Caco-2 (cell line): ENCODE data around the gene SCNN1A. TPM values are rescaled to one million over a fixed set of nuclear protein-coding genes. Genes with fewer than 3 reads are reported as not detected.

Experiments used
- BruUV-seq: library from RNA; stranded (reverse); fragments of 400-500 nt; replicated peaks from 2 replicates; lab custom pipeline; 2021; lab: Mats Ljungman, UMichigan
- CTCF ChIA-PET: fragments of 300-600 bp; sonication (Branson Sonifier 250); formaldehyde crosslinking; loops from one replicate; lab custom pipeline; 2022; ENCODE audit warnings: antibody characterized with exemption; lab: Charles Lee
- POLR2A ChIA-PET: fragments of 300-600 bp; sonication (Branson Sonifier 250); formaldehyde crosslinking; loops from one replicate; lab custom pipeline; 2022; ENCODE audit warnings: antibody characterized with exemption; lab: Charles Lee
- DNase-seq, 2 experiments: peaks; one replicate each; pipeline versions ENCODE4 v3.0.0 to v3.0.0-alpha.2; 2020 to 2022
- H3K27me3 ChIP-seq: replicated peaks from 2 replicates; pipeline ENCODE4 v1.6.0; 2011; ENCODE audit warnings: low read length; ENCODE audit not compliant: control insufficient read depth, insufficient read depth
- H3K36me3 ChIP-seq: 2 replicates; pipeline ENCODE4 v1.5.1; 2011; ENCODE audit warnings: low read length; ENCODE audit not compliant: control insufficient read depth, insufficient read depth
- H3K4me1 ChIP-seq: fragments of 250-450 bp; sonication (Bioruptor Pico); 2 replicates; pipeline ENCODE4 v1.5.1; 2020; ENCODE audit warnings: mild to moderate bottlenecking
- H3K4me3 ChIP-seq: 2 replicates; pipeline ENCODE4 v1.5.1; 2011; ENCODE audit warnings: low read depth, mild to moderate bottlenecking, control low read depth, low read length
- H3K9me3 ChIP-seq: fragments of 250-450 bp; sonication (Bioruptor Pico); 2 replicates; pipeline ENCODE4 v1.5.1; 2020; ENCODE audit warnings: mild to moderate bottlenecking, moderate library complexity
- H3K27ac Mint-ChIP-seq: one replicate; pipeline ENCODE4 v1.8.0; 2022; ENCODE audit warnings: mixed read lengths; ENCODE audit not compliant: unreplicated experiment
- H3K27me3 Mint-ChIP-seq: one replicate; pipeline ENCODE4 v1.8.0; 2022; ENCODE audit warnings: mixed read lengths; ENCODE audit not compliant: insufficient read depth, unreplicated experiment
- H3K36me3 Mint-ChIP-seq: one replicate; pipeline ENCODE4 v1.8.0; 2022; ENCODE audit warnings: mild to moderate bottlenecking, mixed read lengths; ENCODE audit not compliant: insufficient read depth, unreplicated experiment
- H3K4me1 Mint-ChIP-seq: one replicate; pipeline ENCODE4 v1.8.0; 2022; ENCODE audit warnings: low read depth, mixed read lengths; ENCODE audit not compliant: unreplicated experiment
- H3K4me3 Mint-ChIP-seq: one replicate; pipeline ENCODE4 v1.8.0; 2022; ENCODE audit warnings: mild to moderate bottlenecking, moderate library complexity, mixed read lengths; ENCODE audit not compliant: unreplicated experiment
- H3K9me3 Mint-ChIP-seq: one replicate; pipeline ENCODE4 v1.8.0; 2022; ENCODE audit warnings: mixed read lengths; ENCODE audit not compliant: unreplicated experiment
- CTCF ChIP-seq, 2 experiments: fragments of 200-600 bp in 1 of 2; IDR thresholded peaks; 1 replicate in 1 of 2; 2 replicates in 1 of 2; pipeline versions ENCODE4 v1.5.1 to v1.8.0; 2011 to 2022; ENCODE audit warnings: antibody characterized with exemption in 1 of 2, control low read depth in 1 of 2, inconsistent platforms in 1 of 2, low read depth in 1 of 2, low read length in 1 of 2, mild to moderate bottlenecking in 1 of 2, moderate library complexity in 1 of 2; ENCODE audit not compliant: insufficient read depth in 1 of 2, severe bottlenecking in 1 of 2, unreplicated experiment in 1 of 2
- intact Hi-C: fragments of 100-400 bp; cut with micrococcal nuclease; formaldehyde crosslinking; loops from one replicate; pipeline ENCODE4 v1.10.0; 2022; ENCODE audit not compliant: unreplicated experiment
- total RNA-seq: library from RNA; stranded (reverse); gene quantifications from 2 replicates; pipeline ENCODE4 v1.2.3, GENCODE V29; 2022

The SCNN1A gene
- total RNA-seq, 1 experiment from 2014 or later: 52.6 TPM

- H3K27ac Mint-ChIP-seq: no peak overlapping the region
- Histone ChIP-seq H3K4me1 (peaks cover 22% of the 10 kb centered on the region), H3K9me3 (no peaks in the 10 kb centered on the region), H3K27me3 (no peaks in the 10 kb centered on the region), H3K4me3 (no peak overlapping the region), H3K36me3 (peaks cover 7% of the 10 kb centered on the region)
- POLR2A ChIA-PET: interaction anchor here (0.6 to 1.6 kb wide), 4 partner anchors 12 to 1614 kb away, joined by 4 to 11 read pairs (median 5); partner anchors contain the start of genes PLEKHG6 and VAMP1
- CTCF ChIA-PET: interaction anchor here (0.5 to 1.7 kb wide), 9 partner anchors 14 to 212 kb away, joined by 3 to 17 read pairs (median 5); partner anchors contain the start of genes GAPDH and VAMP1
- H3K36me3 Mint-ChIP-seq: peaks cover 72% of the 10 kb centered on the region
- no peak for DNase-seq
- H3K9me3 Mint-ChIP-seq: no peaks in the 10 kb centered on the region
- no peak for TF ChIP-seq CTCF (IDR thresholded peaks at IDR 0.05; ENCODE audit: insufficient read depth in 1 of 2, low read depth in 1 of 2, low read length in 1 of 2, severe bottlenecking in 1 of 2, unreplicated experiment in 1 of 2)
- H3K4me1 Mint-ChIP-seq: peaks cover 19% of the 10 kb centered on the region
- intact Hi-C loops: loop anchor here (1.0 kb wide), 1 partner anchor 12 kb away; the partner anchor contains the start of gene PLEKHG6
- BruUV-seq: no TSS peak
- H3K27me3 Mint-ChIP-seq: no peaks in the 10 kb centered on the region
- H3K4me3 Mint-ChIP-seq: no peak overlapping the region
Measured at GRCh38 chr12:6322352-6322751, 53.0 kb downstream of the SCNN1A start.

- no TSS peak for BruUV-seq
- Mint-ChIP-seq H3K36me3 (peaks cover 68% of the 10 kb centered on the region), H3K27ac (no peak overlapping the region), H3K27me3 (no peaks in the 10 kb centered on the region), H3K4me1 (peaks cover 20% of the 10 kb centered on the region), H3K4me3 (no peak overlapping the region), H3K9me3 (no peaks in the 10 kb centered on the region)
- ChIA-PET POLR2A (interaction anchor here (0.7 to 0.8 kb wide), 2 partner anchors 15 to 16 kb away, joined by 5 to 11 read pairs; no protein-coding TSS in a partner anchor), CTCF (interaction anchor here (0.5 to 1.4 kb wide), 3 partner anchors 15 to 212 kb away, joined by 3 to 5 read pairs (median 3); partner anchors contain the start of gene GAPDH)
- Histone ChIP-seq H3K4me3 (no peak overlapping the region), H3K4me1 (peaks cover 27% of the 10 kb centered on the region), H3K36me3 (peaks cover 8% of the 10 kb centered on the region), H3K27me3 (no peaks in the 10 kb centered on the region), H3K9me3 (no peaks in the 10 kb centered on the region)
- DNase-seq: no peak
- no peak for TF ChIP-seq CTCF (IDR thresholded peaks at IDR 0.05; ENCODE audit: insufficient read depth in 1 of 2, low read depth in 1 of 2, low read length in 1 of 2, severe bottlenecking in 1 of 2, unreplicated experiment in 1 of 2)
- intact Hi-C loops: loop anchor here (1.0 kb wide), 1 partner anchor 12 kb away; the partner anchor contains the start of gene PLEKHG6
Measured at GRCh38 chr12:6321905-6322304, 53.5 kb downstream of the SCNN1A start.

- no peaks in the 10 kb centered on the region for H3K27me3 Mint-ChIP-seq
- Histone ChIP-seq H3K4me3 (no peak overlapping the region), H3K4me1 (peaks cover 24% of the 10 kb centered on the region), H3K27me3 (no peaks in the 10 kb centered on the region), H3K36me3 (peaks cover 13% of the 10 kb centered on the region), H3K9me3 (no peaks in the 10 kb centered on the region)
- CTCF ChIA-PET: no interaction called here
- H3K4me3 Mint-ChIP-seq: no peak overlapping the region
- peaks cover 81% of the 10 kb centered on the region for H3K36me3 Mint-ChIP-seq
- TF ChIP-seq CTCF (IDR thresholded peaks at IDR 0.05; ENCODE audit: insufficient read depth in 1 of 2, low read depth in 1 of 2, low read length in 1 of 2, severe bottlenecking in 1 of 2, unreplicated experiment in 1 of 2): no peak
- H3K9me3 Mint-ChIP-seq: no peaks in the 10 kb centered on the region
- intact Hi-C loops: no loop called here
- TSS peak; percentile 3 for BruUV-seq
- peaks cover 33% of the 10 kb centered on the region for H3K4me1 Mint-ChIP-seq
- H3K27ac Mint-ChIP-seq: peak overlapping the region; percentile 12
- POLR2A ChIA-PET: interaction anchor here (0.6 to 0.8 kb wide), 2 partner anchors 9 to 56 kb away, joined by 3 read pairs; no protein-coding TSS in a partner anchor
- DNase-seq: no peak
Measured at GRCh38 chr12:6319446-6319845, 55.9 kb downstream of the SCNN1A start.
